DMS53 (cell line): Measurements from ENCODE around the gene CBARP.
A peak's percentile ranks its signal among the peaks of the same experiment; 100 is the strongest.

Experiments
- DNase-seq: peaks from one replicate; lab custom pipeline; 2025; lab: John Stamatoyannopoulos, UW

The CBARP gene

DNA sequence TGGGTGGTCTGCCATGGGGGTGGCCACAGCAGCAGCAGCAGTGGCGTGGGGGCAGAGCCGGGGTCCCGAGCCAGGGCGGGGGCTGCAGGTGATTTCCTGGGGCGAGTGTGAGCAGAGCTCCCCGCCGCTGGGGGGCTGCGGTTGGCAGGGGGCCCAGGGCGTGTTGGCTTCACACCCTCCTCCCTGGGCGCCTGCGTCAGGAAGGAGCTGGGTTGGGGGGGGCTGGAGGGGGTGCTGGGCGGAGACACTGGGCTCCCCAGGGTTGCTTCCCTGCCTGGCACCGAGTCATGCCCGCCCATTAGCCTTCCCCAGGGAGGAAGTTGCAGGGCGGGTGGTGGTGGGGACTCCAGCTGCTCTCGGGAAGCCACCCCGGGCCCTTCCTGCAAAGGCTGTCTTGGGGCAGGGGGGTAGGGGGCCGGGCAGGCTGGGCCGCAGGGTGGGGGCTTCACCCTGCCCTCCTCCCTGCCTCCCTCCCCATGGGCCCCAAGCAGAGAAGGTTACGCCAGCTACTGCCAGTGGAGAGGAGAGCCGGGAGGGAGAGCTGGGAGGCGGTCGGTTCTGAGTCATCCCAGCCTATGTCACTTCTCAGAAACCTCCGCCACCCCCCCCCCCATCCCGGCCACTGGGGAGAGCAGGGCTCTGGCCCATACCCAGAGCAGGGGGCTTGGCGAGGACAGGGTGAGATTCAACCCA is 15.2 kb upstream of the CBARP start:
- DNase-seq, result peak; percentile 74

DNA sequence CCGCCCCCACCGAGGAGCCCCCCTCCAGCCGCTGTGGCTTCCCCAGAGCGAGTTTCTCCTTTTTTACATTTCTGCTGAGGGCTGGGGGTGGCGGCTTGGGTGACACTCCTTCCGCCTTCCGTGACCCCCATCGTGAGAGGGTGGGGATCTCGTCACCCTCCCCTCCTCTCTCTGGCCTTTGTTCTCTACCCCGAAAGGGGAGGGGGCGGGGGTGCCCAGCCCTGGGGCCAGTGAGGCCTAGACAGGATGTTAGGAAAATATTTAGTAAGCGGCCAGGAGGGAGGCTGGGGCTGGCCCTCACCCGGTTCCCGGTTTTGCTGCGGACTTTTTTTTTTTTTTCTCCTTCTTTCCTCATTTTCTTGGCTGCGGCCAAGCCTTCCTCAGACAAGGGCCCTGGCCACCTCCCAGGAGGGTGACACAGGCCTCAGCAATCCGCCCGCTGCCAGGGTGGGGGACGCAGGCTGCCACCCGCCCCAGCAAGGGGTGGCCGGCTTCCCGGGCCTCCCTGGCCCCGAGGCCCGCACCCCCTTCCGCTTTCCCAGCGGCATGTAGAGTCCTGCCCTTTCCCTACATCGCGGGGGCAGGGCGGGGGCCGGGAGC is 14.5 kb upstream of the CBARP start:
- no peak for DNase-seq

DNA sequence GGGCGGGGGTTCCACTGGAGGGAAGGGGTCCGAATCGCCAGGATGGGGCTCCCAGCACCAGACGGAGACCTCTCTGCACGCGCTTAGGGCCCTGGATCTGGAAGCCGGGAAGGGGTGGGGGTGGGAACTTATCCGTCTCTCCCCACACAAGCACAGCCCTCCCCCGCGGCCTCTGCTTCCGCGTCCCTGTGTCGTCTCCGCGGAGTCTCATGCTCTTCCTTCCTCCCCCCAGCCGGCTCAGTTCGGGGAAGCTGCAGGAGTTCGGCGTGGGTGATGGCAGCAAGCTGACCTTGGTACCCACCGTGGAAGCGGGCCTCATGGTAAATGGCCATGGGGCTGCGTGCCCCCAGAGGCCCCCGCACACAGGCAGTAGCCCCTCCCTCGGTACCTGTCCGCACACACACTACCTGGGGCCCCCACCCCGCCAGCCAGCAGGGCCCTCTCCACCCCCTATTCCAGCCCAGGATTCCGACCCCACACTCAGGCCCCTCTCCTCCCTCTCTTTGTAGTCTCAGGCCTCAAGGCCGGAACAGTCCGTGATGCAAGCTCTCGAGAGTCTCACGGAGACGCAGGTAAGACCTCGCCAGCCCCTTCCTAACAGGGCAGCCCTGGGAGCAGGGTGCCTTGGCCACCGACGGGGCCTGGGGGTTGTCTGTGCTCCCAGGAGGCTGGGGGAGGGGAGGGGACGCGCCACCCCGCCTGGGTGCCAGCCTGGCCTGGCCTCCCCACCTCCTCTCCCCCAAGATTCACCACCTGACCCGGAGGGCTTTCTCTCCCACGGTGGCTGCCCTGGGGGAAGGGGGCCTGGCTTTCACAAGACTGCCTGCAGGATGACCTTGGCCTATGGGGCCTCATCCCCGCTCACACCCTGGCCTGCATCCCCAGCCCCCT is 13.8 kb upstream of the CBARP start:
- DNase-seq, result peak; percentile 41

DNA sequence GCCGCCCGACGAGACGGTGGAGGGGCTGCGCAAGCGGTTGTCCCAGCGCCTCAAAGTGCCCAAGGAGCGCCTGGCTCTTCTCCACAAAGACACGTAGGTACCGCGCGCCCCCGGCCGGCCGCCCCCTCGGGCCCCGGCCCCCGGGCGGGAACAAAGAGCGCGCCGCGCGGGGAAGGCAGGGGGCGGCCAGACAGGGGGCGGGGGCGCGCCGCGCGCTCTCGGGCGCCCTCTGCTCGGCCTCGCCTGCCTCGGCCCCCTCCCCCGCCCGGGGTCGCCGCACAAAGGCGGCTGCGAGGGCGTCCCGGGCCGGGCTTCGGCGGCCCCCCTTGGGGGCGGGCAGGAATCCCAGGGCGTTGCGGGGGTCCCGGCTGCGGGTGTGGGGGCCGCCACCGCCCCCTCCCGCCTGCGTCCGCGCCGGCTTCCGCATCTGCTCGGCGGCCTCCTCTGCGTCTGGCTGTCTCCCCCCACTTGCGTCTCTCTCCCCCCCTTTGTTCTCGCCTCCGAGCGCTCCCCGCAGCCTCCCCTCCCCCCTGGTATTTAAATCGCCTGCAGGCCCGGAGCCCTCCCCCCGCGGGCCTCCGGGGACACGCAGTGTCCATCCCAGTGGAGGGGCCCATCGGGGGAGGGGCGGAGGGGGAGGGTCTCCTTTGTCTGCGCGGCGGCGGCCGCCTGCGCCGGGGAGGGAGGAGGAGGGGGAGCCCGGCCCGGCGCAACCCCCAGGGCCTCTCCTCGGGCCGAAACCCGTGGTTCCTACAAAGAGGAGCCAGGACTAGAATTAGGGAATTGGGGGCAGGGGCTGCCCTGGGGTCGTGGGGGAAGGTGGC is 12.8 kb upstream of the CBARP start:
- no peak for DNase-seq

DNA sequence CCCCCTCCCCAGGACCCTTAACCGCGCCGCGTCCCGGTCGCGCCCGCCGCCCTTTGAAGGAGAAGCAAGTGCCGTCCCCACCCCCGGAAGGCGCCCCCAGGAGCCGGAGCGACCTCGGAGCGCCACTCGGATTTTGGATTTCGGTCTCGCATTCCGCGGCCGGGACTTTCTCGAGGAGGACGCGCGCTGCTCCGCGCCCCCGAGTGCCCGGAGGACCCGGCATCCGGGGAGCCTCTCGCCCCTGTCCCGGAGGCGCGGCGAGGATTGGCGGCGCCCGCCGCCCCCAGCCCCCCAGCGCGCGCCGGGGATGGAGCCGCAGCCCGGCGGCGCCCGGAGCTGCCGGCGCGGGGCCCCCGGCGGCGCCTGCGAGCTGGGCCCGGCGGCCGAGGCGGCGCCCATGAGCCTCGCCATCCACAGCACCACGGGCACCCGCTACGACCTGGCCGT is 12.2 kb upstream of the CBARP start:
- DNase-seq, result peak; percentile 38

DNA sequence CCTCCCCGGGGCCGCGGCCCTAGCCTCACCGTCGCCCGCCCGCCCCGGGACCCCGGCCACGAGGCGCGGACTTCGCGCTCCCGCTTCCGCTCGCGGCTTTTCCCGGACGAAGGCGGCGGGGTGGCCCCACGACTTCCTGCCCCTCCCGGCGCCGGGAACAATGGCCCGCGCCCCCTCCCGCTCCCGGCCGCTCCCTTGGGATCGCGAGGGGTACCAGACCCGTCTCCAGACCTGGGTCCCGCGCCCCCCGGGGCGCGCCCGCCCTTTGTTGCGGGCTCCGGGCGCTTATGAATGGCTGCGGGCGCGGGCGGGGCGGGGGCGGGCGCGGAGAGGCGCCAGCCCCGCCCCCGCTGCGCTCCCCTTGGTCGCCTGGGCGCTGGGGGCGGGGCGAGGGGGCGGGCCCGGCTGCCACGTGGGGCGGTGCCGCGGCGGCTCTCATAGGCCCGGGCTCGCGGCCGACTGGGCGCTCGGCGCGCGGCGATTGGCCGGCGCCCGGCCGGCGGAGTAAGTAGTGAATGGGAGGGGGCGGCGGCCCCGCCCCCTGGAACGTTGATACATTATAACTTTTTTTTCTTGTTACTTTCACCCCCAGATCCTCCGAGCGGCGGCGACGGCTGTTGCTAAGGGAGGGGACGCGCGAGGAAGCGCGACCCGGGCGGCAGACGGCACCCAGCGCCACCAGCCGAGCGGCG is 11.6 kb upstream of the CBARP start:
- DNase-seq, result peak; percentile 93

DNA sequence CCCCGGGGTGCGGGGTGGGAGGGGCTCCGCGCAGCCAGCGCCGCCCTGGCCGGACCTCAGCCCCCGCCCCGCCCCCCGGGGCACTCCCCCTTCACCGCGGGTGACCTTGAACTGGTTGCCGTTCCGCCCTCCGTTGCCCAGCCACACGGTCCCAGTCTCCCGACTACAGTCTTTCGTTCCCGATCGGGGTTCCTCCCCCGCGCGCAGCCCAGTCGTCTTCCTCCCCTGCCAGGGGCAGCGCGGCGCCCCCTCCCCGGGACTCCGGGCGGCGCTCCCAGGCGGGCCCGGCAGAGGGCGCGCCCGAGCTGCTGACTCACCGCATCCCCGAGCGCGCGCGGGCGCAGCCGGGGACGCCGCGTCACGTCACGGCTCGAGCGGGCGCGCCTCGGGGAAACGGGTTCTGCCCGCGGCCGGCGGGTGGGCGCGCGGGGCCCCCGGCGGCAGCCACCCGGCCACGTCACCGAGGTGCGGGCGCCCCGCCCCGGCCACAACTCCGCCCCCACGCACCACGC is 11.0 kb upstream of the CBARP start:
- peak; percentile 89 for DNase-seq

DNA sequence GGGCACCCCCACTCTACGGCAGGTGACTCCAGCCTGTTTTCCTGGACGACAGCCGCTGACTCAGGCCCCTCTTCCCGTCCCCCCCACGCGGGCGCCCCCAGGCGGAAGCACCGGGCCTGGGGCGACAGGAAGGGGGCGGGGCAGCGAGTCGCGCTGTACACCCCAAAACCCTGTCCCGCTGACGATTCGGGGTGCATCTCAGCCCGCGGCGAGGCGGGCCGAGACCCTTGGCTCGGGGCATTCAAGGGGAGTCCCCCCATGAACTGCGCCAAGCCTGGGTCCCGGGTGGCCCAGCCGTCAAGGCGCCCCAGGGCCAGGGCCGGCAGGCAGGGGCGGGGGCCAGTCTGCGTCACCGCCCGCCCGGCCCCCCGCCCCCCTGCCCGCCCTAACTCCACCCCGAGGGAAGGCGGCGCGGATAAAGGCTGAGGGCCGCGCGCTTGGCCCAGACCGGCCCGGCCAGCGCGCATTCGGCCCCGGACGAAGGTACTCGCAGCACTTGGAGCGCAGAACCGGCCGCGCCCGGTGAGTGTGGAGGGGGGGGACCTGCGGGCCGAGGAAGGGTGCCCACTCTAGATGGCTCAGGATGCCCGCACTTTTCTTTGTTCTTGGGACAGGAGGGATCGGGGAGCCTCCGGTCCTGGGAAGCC is 10.5 kb upstream of the CBARP start, which contains the start of gene MIDN:
Gene MIDN (plus strand): TSS at position 445 of the 647 bp plus-strand sequence. CDS start 1,714 bp downstream, outside the sequence.
- DNase-seq, result peak; percentile 93

DNA sequence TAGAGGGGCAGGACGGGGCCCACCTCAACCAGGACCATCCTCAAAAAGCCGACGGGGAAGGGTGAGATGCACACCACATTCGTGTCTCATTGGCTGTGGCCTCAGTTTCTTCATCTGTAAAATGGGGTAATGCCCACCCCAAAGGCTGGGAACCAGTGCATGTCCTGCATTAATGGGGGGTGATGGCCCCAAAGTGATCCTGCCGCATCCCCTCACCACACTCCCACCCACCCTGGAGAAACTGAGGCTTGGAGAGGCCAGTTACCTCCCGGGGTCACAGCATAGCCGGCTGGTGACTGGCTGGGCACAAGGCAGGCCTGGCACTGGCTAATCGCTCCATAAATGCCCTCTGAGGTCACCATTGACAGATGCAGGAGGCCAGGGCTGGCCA is 9.9 kb upstream of the CBARP start:
- no peak for DNase-seq

DNA sequence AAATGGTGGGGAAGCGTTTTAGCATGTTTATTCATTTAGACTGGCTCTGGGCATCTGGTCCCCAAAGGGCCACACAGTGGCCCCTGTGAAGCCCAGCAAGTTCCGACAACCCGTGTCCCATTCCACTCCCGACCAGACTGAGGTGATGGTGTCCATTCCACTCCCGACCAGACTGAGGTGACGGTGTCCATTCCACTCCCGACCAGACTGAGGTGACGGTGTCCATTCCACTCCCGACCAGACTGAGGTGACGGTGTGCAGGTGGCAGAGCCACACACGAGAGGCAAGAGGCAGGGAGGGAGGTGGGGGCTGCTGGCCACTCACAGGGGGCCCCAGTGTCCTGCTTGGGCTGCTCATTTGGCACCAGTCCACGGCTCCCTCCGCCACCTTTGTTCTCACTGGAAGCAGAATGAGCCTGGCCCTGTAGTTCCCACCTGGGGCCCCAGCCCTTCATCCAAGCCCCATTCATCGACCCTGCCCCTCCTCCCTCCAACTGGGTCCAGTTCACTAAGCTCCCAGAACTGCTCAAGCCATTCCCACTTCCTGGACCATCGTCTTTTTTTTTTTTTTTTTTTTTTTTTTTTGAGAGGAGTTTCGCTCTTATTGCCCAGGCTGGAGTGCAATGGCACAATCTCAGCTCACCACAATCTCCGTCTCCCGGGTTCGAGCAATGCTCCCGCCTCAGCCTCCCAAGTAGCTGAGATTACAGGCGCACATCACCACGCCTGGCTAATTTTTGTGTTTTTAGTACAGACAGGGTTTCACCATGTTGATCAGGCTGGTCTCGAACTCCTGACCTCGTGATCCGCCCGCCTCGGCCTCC is 8.7 kb upstream of the CBARP start:
- DNase-seq, result peak; percentile 38

DNA sequence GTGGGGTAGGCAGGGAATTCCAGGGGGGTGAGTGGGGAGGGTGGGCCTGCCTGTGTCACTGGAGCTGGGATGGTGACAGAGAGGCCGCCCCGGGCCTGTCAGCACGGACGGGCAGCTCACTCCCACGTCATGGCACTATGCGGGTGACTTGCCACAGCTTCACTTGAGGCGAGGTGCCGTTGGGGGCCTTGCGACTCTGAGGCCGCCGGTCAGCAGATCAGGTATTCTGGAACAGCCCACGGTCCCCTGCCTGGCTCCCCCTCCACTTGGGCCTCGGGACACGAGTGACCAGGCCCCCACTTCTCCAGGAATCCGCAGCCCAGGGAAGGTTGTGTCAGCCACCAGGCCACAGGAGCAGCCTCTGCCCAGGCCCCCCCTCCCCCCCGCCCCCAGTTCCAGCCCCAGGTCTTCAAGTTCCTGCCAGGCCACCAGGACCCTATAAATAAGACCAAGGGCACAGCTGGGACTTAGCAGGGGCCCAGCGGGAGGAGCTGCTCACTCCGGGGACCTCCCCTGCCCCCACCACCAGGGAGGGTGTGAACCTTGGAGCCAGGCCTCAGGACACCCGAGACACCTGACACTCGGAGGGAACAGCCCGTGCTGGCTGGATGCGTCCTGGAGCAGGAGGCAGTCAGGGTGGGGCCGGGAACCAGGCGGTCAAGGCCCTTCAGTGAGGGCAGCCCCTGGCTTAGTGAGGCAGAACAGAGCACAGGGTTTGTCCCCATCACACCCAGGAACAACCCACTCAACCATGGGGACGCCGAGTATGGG is 7.9 kb upstream of the CBARP start:
- DNase-seq, result no peak

DNA sequence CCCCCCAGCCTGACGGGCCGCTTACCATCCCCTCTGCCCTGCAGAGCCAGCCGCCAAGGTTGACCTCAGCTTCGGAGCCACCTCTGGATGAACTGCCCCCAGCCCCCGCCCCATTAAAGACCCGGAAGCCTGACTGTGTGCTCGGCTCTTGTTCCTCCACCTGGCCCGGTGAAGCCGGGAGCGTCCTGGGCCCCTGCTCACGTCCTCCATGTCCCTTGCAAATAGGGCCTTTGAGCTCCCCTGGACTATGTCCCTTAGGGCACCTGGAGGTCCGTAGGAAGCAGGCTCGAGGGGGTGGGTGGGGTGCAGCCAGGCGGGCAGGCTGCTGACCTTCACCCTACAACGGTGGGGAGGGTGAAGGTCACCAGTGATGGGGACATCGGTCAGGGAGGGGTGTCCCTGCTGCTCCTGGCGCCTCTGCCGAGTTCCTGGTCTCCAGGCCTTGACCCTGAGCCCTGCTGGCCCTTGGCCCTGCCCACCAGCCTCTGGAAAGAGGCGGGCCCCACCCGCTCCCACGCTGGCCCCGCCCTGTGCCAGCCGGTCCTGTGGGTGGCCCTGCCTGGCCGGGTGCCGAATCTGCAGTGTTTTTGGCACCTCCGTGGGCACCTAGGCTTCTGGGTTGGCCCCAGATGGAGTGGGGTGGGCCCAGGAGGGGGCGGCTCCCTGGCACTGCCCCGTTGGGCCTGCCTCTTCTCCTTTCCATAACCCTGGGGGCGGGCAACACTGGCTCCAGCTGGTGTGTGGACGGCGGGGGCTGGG is 7.1 kb upstream of the CBARP start:
- peak; percentile 34 for DNase-seq

DNA sequence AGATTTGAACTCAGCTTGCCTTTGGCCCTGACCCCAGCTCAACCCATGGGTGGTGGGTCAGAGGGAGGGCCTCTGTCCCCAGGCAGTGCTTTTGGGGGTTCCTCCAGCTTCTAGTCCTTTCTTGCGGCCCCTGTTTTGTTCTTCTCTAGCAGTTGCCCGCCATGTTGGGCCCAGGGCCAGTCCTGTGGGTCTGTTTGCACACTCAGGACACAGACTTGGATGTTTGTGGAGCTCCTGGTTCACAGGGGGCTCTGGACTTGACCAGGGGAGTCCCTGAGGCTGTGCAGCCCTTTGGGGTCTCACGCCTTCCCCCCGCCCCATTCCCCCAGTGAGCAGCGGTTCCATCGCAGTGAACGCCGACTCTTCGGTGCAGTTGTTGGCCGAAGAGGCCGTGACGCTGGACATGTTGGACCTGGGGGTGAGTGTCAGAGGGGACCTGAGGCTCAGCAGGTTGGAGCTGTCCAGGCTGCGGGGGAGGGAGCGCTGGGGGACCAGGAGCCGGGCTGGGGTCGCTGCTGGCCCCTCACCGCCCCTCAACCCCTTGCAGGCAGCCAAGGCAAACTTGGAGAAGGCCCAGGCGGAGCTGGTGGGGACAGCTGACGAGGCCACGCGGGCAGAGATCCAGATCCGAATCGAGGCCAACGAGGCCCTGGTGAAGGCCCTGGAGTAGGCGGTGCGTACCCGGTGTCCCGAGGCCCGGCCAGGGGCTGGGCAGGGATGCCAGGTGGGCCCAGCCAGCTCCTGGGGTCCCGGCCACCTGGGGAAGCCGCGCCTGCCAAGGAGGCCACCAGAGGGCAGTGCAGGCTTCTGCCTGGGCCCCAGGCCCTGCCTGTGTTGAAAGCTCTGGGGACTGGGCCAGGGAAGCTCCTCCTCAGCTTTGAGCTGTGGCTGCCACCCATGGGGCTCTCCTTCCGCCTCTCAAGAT is 6.2 kb upstream of the CBARP start:
- peak; percentile 84 for DNase-seq

DNA sequence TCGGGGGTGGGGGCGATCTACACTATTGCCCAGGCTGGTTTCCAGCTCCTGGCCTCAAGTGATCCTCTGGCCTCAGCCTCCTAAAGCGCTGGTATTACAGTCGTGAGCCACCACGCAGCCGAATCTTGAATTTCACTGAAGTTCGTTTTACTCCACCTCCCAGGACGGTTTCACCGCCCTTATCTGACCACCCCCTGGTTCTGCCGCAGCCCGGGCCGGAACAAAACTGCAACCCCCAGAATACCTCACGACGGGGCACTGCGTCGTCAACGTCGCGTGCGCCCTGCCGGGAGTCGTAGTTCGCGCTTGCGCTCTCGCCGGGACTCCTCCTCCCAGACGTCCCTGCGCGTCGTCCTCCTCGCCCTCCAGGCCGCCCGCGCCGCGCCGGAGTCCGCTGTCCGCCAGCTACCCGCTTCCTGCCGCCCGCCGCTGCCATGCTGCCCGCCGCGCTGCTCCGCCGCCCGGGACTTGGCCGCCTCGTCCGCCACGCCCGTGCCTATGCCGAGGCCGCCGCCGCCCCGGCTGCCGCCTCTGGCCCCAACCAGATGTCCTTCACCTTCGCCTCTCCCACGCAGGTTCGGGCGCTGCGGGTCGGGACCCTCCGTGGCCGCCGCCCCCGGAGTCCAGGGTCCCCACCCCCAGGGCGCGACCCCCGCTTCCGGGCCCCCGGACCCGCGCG is 3.8 kb upstream of the CBARP start, which contains the start of gene ATP5F1D:
Gene ATP5F1D (plus strand): TSS at position 335 of the 679 bp plus-strand sequence. CDS start 100 bp downstream, at position 435.
- DNase-seq, result peak; percentile 96

DNA sequence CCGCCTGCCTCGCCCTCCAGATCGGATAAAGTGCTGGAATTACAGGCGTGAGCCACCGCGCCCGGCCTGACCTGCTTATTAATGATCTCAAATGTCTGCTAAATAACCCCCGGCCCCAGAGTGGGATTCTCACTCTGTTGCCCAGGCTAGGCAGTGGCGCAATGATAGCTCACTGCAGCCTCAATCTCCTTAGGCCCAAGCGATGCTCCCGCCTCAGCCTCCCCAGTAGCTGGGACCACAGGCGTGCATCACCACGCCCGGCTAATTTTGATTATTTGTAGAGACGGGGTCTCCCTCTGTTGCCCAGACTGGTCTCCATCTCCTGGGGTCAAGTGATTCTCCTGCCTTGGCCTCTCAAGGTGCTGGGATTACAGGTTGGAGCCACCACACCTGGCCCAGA is 3.1 kb upstream of the CBARP start:
- DNase-seq, result peak; percentile 51
